ENCODE results near the gene LYG1. TPM values are rescaled to one million over a fixed set of nuclear protein-coding genes. Genes with fewer than 3 reads are reported as not detected.

Gene LYG1
- 0.32 TPM in 1 of 2 replicates, not detected in the other for total RNA-seq

DNA sequence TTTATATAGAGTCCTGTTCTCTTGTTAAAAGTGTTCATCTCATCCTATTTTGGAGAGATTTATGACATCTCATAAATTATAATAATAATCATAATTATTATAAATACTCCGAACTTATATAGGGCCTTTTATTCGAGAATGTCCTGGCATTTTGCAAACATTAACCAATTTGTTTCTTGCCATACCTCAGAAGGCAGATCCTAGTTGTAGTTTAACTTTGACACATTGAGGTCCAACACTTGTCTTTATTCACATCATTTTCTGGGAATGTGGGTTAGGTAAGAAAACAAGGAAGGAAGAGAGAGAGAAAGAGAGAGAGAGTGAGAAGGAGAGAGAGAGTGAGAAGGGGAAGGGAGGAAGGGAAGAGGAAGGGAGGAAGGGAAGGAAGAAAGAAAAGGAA is at the start of gene LYG1:
Gene LYG1, minus strand, starts transcription at position 101 of the 400 bp plus-strand sequence. CDS start 5,527 bp downstream, outside the sequence.

DNA sequence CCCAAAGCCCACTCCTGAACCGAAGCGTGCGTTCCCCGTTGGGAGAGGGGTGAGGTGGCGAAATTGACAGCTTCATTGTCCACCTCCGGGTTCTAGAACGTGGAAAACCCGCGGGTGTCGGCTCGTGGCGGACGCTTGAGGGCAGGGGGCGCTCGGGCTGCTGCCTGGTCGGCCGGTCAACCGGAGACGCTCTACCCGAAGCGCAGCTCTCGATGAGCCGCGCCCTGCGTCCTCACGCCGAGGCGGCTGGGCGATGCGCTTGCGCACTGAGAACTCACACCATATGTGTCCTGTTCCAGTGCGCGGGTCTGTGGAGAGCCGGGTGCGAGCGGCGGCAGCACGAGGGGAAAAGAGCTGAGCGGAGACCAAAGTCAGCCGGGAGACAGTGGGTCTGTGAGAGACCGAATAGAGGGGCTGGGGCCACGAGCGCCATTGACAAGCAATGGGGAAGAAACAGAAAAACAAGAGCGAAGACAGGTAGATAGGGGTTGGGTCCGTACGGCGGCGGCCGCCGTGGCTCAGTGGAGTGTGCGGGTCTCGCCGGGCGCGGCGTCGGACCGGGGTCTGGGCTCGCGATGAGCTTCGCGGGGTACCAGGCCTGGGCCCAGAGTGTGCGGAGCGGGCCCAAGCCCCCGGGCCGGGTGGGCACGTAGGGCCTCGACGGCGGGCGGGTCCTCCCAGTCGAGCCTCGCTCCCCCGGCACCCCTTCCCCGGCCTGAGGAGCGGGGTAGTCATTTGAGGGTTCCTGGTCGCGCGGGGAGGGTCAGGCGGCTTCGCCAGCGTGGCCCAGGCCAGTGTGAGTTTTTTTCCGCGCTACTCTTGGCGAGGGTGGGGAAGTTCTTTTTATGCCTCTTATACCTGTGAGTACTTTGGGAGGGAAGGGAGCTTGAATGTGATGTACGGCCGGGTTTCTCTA is 36.4 kb upstream of the LYG1 start, which contains the start of gene EIF5B:
Gene EIF5B, plus strand, starts transcription at position 277 of the 916 bp plus-strand sequence. Its CDS starts 166 bp downstream, at position 443.

DNA sequence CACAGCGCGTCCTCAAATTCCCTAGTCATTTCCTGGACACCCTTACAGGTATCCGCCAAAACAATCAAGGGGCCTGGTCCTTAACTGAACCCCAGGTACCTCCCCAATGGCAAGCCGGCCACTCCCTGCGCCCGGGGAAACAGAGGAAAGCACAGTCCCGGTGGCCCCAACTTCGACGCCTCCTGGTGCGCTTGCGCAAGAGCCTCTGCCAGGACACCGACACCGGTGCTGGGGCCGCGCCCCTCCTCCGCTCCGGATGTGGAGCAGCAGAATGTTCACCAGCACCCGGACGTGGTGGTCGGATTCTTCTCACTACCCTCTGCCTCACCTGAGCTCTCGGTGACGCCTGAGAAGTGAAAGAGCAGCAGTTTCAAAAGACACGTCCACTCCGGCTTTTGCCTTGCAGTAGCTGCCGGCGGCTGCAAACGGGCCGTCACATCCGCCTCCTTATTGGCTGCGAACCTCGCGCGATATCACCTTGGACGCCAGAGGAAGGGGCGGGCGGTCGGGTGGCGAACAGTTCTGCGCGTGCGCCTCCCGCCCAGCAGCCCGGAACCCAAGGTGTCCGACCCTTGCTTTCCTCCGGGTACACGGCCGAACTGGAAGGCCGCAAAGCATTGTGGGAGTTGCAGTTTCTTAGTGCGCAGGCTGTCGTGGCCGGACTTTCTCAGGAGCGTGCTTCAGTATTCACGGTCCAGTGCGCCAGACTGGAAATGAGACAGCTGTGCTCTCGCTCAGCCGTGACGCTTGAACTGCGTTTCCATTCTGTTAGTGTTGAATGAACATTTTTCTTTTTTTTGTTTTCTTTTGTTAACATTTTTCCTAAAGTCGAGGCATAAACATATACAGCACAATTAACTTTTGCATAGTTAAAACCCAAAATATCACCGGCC is 35.2 kb upstream of the LYG1 start, which contains the start of gene TXNDC9:
Gene TXNDC9, minus strand, starts transcription at position 423 of the 893 bp plus-strand sequence. CDS start 3,123 bp downstream, outside the sequence.

DNA sequence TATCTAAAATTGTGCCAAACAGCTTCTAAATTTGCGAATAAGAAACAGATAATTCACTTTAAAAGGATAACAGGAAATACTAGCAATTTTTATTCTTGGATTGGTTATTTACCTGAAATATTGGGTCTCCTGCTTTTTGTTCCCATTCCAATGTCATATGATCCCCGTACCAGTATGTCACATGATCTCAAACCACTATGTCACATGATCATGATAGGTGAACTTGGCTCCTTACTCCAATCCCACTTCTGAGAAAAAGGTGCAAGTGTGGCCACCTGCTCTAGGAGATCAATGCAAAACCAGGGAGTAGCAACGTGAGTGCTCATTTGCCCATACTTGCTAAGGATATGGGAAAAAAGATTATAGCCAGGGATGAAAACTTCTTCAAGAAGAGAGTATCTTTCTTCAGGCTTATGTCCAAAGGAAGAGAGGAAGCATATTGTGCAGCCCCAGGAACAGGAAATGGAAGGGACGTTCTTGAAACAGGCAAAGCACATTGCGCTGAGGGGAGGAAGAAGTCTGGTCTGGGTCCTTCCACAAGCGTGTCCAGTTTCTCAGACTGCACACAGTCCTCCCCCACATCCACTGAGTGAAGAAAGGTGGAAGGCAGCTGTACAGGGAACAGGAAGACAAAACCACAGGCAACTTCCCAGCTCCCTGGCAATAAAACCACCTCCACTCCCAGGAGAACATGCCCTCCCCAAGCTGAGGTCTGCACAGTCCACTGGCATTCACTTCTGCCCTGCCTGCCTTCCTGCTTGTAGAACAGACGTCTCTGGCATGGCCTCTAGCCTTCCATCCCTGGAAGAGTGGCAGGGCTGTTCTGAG is 45.3 kb downstream of the LYG1 start, which contains the start of gene LYG2:
Gene LYG2, minus strand, starts transcription at position 176 of the 828 bp plus-strand sequence. CDS start 1,406 bp downstream, outside the sequence.

Other genes starting within 250 kb of the LYG1 start
- gene C2orf15, start 159.5 kb downstream of the LYG1 start, total RNA-seq: not detected in 2 replicates
- 1.9 and 2.1 TPM in 2 replicates for gene TSGA10, start 146.3 kb downstream of the LYG1 start, total RNA-seq
- 4.5 and 4.7 TPM in 2 replicates for gene LIPT1, start 146.2 kb downstream of the LYG1 start, total RNA-seq
- gene MITD1, start 120.1 kb downstream of the LYG1 start, total RNA-seq: 10.4 and 11.4 TPM in 2 replicates
- gene MRPL30, start 120.0 kb downstream of the LYG1 start, total RNA-seq: 28.1 and 31.0 TPM in 2 replicates
- not detected in 2 replicates for gene LYG2, start 45.5 kb downstream of the LYG1 start, total RNA-seq
- 56.0 and 63.4 TPM in 2 replicates for gene TXNDC9, start 35.1 kb upstream of the LYG1 start, total RNA-seq
- gene EIF5B, start 36.2 kb upstream of the LYG1 start, total RNA-seq: 12.1 and 18.2 TPM in 2 replicates
- gene REV1, start 188.8 kb upstream of the LYG1 start, total RNA-seq: 36.8 and 44.3 TPM in 2 replicates